IgD-negative memory B cell (primary cell): ENCODE data around the gene GRIN2B. TPM values are rescaled to one million over a fixed set of nuclear protein-coding genes. Genes with fewer than 3 reads are reported as not detected.

Experiments used
- H3K27ac Mint-ChIP-seq, 3 donors: one replicate each; pipeline ENCODE4 v1.8.0; 2020 to 2022; ENCODE audit warnings: mild to moderate bottlenecking in 3 of 3, mixed read lengths in 3 of 3, moderate library complexity in 1 of 3
- H3K27me3 Mint-ChIP-seq: one replicate; pipeline ENCODE4 v1.8.0; 2021; ENCODE audit warnings: mixed read lengths
- H3K36me3 Mint-ChIP-seq: one replicate; pipeline ENCODE4 v1.8.0; 2020; ENCODE audit warnings: mild to moderate bottlenecking, mixed read lengths
- H3K4me1 Mint-ChIP-seq, 3 donors: one replicate each; pipeline ENCODE4 v1.8.0; 2020 to 2022; ENCODE audit warnings: mixed read lengths in 3 of 3, mild to moderate bottlenecking in 1 of 3
- H3K4me3 Mint-ChIP-seq, 4 donors: one replicate each; pipeline ENCODE4 v1.8.0; 2020 to 2022; ENCODE audit warnings: mild to moderate bottlenecking in 4 of 4, mixed read lengths in 4 of 4, moderate library complexity in 3 of 4
- H3K9me3 Mint-ChIP-seq, 3 donors: one replicate each; pipeline ENCODE4 v1.8.0; 2020 to 2021; ENCODE audit warnings: mixed read lengths in 3 of 3, mild to moderate bottlenecking in 1 of 3
- polyA plus RNA-seq: library from polyadenylated mRNA; unstranded; fragments of 300-500 nt; fragmentation: Illumina TruSeq; gene quantifications from one replicate; pipeline ENCODE4 v1.2.3, GENCODE V29; 2021

Gene GRIN2B
- polyA plus RNA-seq, 1 donor from 2014 or later = not detected

- H3K36me3 Mint-ChIP-seq = peaks cover 4% of the 10 kb centered on the region
- no peak overlapping the region for H3K27ac Mint-ChIP-seq
- peaks cover 0 to 2% (median 0%) of the 10 kb centered on the region in 3 donors for H3K9me3 Mint-ChIP-seq
- H3K4me1 Mint-ChIP-seq = no peaks in the 10 kb centered on the region
- peaks cover 27% of the 10 kb centered on the region for H3K27me3 Mint-ChIP-seq
- no peak overlapping the region for H3K4me3 Mint-ChIP-seq
Measured at GRCh38 chr12:13973996-13974395, 7.4 kb downstream of the GRIN2B start.

- Mint-ChIP-seq H3K36me3 (peaks cover 4% of the 10 kb centered on the region), H3K4me1 (no peaks in the 10 kb centered on the region), H3K4me3 (no peak overlapping the region), H3K27me3 (peaks cover 15% of the 10 kb centered on the region), H3K27ac (no peak overlapping the region), H3K9me3 (no peaks in the 10 kb centered on the region)
Measured at GRCh38 chr12:13970803-13971202, 10.6 kb downstream of the GRIN2B start.

- H3K27me3 Mint-ChIP-seq = peaks cover 12% of the 10 kb centered on the region
- H3K36me3 Mint-ChIP-seq = peaks cover 4% of the 10 kb centered on the region
- H3K4me3 Mint-ChIP-seq = no peak overlapping the region
- H3K9me3 Mint-ChIP-seq = no peaks in the 10 kb centered on the region
- no peaks in the 10 kb centered on the region for H3K4me1 Mint-ChIP-seq
- no peak overlapping the region for H3K27ac Mint-ChIP-seq
Measured at GRCh38 chr12:13968281-13968680, 13.1 kb downstream of the GRIN2B start.

GRCh38 chr12:13964666-13965065 is 16.7 kb downstream of the GRIN2B start:
- Mint-ChIP-seq H3K4me1 (peaks cover 0 to 3% (median 3%) of the 10 kb centered on the region in 3 donors), H3K9me3 (no peaks in the 10 kb centered on the region), H3K4me3 (no peak overlapping the region), H3K27ac (no peak overlapping the region), H3K27me3 (peaks cover 23% of the 10 kb centered on the region), H3K36me3 (peaks cover 3% of the 10 kb centered on the region)

GRCh38 chr12:13962699-13963098 is 18.7 kb downstream of the GRIN2B start:
- no peaks in the 10 kb centered on the region for H3K9me3 Mint-ChIP-seq
- H3K27me3 Mint-ChIP-seq = peaks cover 32% of the 10 kb centered on the region
- peaks cover 0 to 3% (median 3%) of the 10 kb centered on the region in 3 donors for H3K4me1 Mint-ChIP-seq
- no peak overlapping the region for H3K4me3 Mint-ChIP-seq
- no peak overlapping the region for H3K27ac Mint-ChIP-seq
- H3K36me3 Mint-ChIP-seq = peaks cover 3% of the 10 kb centered on the region

- Mint-ChIP-seq H3K36me3 (peaks cover 3% of the 10 kb centered on the region), H3K4me3 (no peak overlapping the region), H3K4me1 (peaks cover 0 to 3% (median 3%) of the 10 kb centered on the region in 3 donors), H3K27ac (no peak overlapping the region), H3K9me3 (no peaks in the 10 kb centered on the region), H3K27me3 (peaks cover 32% of the 10 kb centered on the region)
Measured at GRCh38 chr12:13961971-13962370, 19.4 kb downstream of the GRIN2B start.

- Mint-ChIP-seq H3K4me1 (peaks cover 0 to 3% (median 3%) of the 10 kb centered on the region in 3 donors), H3K36me3 (peaks cover 3% of the 10 kb centered on the region), H3K9me3 (no peaks in the 10 kb centered on the region), H3K4me3 (no peak overlapping the region), H3K27ac (peak overlapping the region in 1 of 3 donors; percentile 33), H3K27me3 (peaks cover 29% of the 10 kb centered on the region)
Measured at GRCh38 chr12:13959131-13959723, 22.2 kb downstream of the GRIN2B start.

GRCh38 chr12:13957576-13957975 is 23.8 kb downstream of the GRIN2B start:
- Mint-ChIP-seq H3K27me3 (peaks cover 23% of the 10 kb centered on the region), H3K4me1 (peaks cover 0 to 6% (median 3%) of the 10 kb centered on the region in 3 donors), H3K4me3 (no peak overlapping the region), H3K27ac (no peak overlapping the region), H3K9me3 (no peaks in the 10 kb centered on the region), H3K36me3 (peaks cover 3% of the 10 kb centered on the region)

GRCh38 chr12:13956060-13956590 is 25.3 kb downstream of the GRIN2B start:
- no peak overlapping the region for H3K27ac Mint-ChIP-seq
- peaks cover 2% of the 10 kb centered on the region for H3K36me3 Mint-ChIP-seq
- H3K4me1 Mint-ChIP-seq = peaks cover 0 to 6% (median 3%) of the 10 kb centered on the region in 3 donors
- H3K27me3 Mint-ChIP-seq = peaks cover 19% of the 10 kb centered on the region
- H3K9me3 Mint-ChIP-seq = no peaks in the 10 kb centered on the region
- no peak overlapping the region for H3K4me3 Mint-ChIP-seq

- Mint-ChIP-seq H3K36me3 (no peaks in the 10 kb centered on the region), H3K27ac (no peak overlapping the region)
Measured at GRCh38 chr12:13952096-13952495, 29.3 kb downstream of the GRIN2B start.

GRCh38 chr12:13950502-13950901 is 30.9 kb downstream of the GRIN2B start:
- Mint-ChIP-seq H3K36me3 (no peaks in the 10 kb centered on the region), H3K4me3 (no peak overlapping the region), H3K27me3 (peaks cover 2% of the 10 kb centered on the region), H3K4me1 (peaks cover 0 to 2% (median 0%) of the 10 kb centered on the region in 3 donors), H3K9me3 (no peaks in the 10 kb centered on the region), H3K27ac (no peak overlapping the region)

More at GRCh38 chr12:13952096-13952495, 29.3 kb downstream of the GRIN2B start:
- Mint-ChIP-seq H3K4me1 (peaks cover 0 to 2% (median 0%) of the 10 kb centered on the region in 3 donors), H3K9me3 (no peaks in the 10 kb centered on the region), H3K27me3 (peaks cover 6% of the 10 kb centered on the region), H3K4me3 (no peak overlapping the region)

- Mint-ChIP-seq H3K27ac (no peak overlapping the region), H3K36me3 (no peaks in the 10 kb centered on the region), H3K9me3 (no peaks in the 10 kb centered on the region), H3K4me1 (peaks cover 0 to under 1% (median 0%) of the 10 kb centered on the region in 3 donors), H3K27me3 (peaks cover 4% of the 10 kb centered on the region), H3K4me3 (no peak overlapping the region)
Measured at GRCh38 chr12:13948621-13949020, 32.8 kb downstream of the GRIN2B start.

GRCh38 chr12:13947276-13947946 is 34.0 kb downstream of the GRIN2B start:
- Mint-ChIP-seq H3K36me3 (peaks cover 3% of the 10 kb centered on the region), H3K27ac (no peak overlapping the region), H3K27me3 (peaks cover 7% of the 10 kb centered on the region), H3K9me3 (no peaks in the 10 kb centered on the region), H3K4me3 (no peak overlapping the region), H3K4me1 (no peaks in the 10 kb centered on the region)

- Mint-ChIP-seq H3K4me1 (peaks cover 0 to 4% (median 0%) of the 10 kb centered on the region in 3 donors), H3K4me3 (no peak overlapping the region), H3K36me3 (peaks cover 3% of the 10 kb centered on the region), H3K9me3 (no peaks in the 10 kb centered on the region), H3K27ac (no peak overlapping the region), H3K27me3 (peaks cover 10% of the 10 kb centered on the region)
Measured at GRCh38 chr12:13945641-13946040, 35.8 kb downstream of the GRIN2B start.

GRCh38 chr12:13945236-13945635 is 36.2 kb downstream of the GRIN2B start:
- H3K4me1 Mint-ChIP-seq = peaks cover 0 to 4% (median 0%) of the 10 kb centered on the region in 3 donors
- no peak overlapping the region for H3K27ac Mint-ChIP-seq

More at GRCh38 chr12:13945236-13945635, 36.2 kb downstream of the GRIN2B start:
- Mint-ChIP-seq H3K36me3 (peaks cover 3% of the 10 kb centered on the region), H3K27me3 (peaks cover 10% of the 10 kb centered on the region), H3K4me3 (no peak overlapping the region), H3K9me3 (no peaks in the 10 kb centered on the region)
